NCI-H82 treated with DMSO at 0.1 percent for 48 hours (cell line): ENCODE results near the gene LRP1.

ENCODE experiments used
- DNase-seq: peaks from one replicate; lab custom pipeline; 2025; ENCODE audit not compliant: unreplicated experiment; lab: John Stamatoyannopoulos, UW

LRP1 gene

GRCh38 chr12:57247041-57247440, 118.8 kb downstream of the LRP1 start:
- DNase-seq, result no peak

DNA sequence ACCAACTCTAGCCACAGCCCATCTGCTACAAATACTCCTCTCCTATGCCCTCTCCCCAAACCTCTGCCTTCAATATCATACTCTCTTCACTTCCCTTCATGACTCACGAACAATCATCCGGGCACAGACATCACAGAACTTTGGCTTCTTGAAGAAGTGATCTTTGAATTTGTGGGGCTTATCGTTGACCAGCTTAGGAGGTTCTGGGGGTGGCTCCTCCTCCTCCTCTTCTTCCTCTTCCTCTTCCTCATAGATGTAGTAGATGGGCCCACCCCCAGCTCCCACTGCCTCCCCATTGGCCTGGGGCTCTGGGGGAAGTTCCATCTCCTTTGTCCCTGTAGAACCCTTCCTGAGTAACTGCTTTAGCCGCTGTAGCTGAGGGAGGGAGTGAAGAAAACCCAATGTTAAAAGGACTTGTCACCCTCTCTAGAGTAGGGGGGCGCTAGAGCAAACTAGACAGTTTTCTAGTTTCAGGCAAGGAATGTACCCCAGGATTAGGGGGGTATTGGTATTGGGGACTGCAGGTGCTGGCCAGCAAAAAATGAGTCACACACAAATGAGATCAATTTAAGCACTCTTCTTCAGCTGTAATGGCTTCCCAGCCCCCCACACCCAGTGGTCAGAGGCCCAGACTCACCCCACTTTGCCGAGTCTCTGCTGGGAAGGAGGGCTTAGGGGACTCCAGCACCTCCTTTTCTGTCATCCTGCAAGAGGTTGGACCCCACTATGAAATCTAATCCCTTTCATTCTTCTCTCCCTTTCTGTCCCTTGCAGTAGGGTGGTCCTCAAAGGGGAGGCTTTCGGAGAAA, 120.9 kb downstream of the LRP1 start:
- no peak for DNase-seq

DNA sequence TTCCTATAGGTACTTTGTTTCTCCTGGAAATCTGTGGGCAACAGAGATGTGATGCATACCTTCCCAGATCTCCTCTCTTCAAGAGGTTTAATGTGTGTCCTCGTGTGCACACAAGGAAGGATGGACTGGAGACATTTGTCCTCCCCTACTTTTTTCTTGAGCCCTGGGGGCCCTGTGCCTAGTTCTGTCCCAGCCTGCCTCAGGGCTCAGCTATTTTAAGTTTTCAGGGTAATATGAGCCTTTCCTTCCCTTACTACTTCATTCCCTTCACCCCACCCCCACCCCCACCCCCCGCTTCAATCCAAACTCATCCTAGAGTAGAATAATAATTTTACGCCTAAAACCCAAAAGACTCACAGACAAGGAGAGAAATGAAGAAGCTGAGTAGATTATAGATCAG, 122.3 kb downstream of the LRP1 start:
- DNase-seq, result no peak

GRCh38 chr12:57250956-57251355, 122.7 kb downstream of the LRP1 start, which contains the start of gene STAC3:
Gene STAC3 (minus strand): TSS chr12:57251187. CDS start chr12:57249636, 1,551 bp downstream.
- no peak for DNase-seq

DNA sequence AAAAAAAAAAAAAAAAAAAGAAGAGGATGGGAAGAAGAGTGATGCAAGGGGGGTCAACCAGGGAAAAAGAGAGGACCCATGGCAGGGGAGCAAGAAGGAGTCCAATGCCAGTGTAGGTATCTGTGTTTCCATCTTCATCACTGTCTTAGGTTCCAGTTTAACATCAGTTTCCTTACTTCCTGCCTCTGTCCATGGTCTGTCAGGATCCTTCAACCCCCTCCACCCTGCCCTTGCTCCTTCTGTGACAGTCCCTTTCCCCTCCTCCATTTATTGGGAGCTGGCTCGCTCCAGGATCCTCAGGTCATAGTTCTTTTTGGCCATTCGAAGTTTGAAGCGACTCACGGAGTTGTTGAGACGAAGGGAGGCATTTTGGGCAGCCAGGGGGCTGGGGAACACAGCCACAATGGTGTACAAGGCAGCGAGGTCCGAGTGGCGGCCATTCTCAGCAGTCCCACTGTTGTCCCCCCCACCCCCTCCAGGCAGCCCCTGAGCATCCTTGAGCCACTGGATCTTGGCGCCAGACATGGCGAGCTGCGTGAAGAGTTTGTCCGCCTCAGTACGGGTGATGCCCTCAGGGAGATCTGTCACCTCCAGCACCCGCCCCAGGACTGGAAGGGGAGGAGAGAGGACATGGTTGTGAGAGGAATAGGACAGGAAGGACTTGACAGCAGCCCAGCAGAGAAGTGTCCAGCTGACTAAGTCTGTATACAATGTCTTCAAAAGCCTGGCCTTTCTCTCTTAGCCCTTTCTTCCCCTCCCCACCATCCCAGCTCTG, 126.4 kb downstream of the LRP1 start:
- DNase-seq, result no peak

DNA sequence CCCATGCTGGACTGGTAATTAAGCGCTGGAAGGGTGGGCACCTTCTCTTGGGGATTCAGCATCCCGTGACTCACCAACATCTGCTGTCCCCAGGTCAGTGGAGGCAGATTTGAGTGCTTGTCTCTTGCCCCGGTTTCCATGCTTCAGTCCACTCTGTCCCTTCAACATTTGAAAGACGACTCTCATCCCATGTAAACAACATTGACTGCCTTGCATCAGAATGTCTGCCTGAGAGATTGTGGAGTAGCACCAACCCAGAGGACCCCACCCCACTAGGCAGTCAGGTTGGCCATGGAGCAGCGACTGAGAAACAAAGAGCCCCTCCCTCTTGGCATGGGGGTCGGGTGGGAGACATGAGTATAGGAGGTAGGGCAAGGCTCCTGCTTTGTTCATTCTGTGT, 127.6 kb downstream of the LRP1 start:
- DNase-seq, result no peak

GRCh38 chr12:57258977-57259970, 131.0 kb downstream of the LRP1 start:
- DNase-seq, result no peak

DNA sequence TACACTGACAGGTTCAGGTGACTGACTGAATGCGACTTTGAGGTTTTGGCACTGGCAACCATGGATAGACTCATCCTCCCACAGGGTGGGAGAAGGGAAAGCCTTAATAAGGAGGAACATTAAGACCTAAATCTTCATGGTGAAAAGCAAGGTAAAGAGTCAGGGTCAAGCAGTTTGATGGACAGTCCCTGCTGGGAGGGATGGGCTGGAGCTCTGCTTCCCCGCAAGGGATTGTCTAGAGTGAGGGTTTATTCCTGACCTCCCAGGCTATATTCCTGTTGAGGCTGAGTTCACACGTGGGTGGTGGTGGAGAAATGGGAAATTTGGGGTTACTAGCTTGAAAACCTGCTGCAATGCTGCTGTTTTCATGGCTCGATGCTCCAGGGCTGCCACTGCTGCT, 132.1 kb downstream of the LRP1 start:
- no peak for DNase-seq

DNA sequence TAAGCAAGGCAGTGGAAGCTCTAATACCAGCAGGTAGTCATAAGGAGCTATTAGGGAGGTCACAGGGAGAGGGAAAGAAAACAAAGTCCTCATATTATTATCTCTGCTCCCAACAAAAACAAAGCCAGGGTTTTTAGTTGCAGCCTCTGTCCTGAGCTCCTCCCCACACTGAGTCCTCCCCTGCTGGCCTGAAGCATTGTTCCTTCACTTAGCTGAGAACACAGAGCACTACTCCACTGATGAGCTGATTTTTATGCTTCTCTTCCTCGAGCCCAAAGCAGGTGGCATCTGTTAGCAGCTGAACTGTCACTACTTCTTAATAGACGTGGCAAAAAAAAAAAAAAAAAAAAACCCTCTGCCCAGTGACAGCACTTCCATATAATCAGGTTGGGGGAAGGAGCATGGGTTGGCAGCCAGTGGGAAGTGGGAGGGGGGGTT, 133.2 kb downstream of the LRP1 start:
- DNase-seq, result no peak

DNA sequence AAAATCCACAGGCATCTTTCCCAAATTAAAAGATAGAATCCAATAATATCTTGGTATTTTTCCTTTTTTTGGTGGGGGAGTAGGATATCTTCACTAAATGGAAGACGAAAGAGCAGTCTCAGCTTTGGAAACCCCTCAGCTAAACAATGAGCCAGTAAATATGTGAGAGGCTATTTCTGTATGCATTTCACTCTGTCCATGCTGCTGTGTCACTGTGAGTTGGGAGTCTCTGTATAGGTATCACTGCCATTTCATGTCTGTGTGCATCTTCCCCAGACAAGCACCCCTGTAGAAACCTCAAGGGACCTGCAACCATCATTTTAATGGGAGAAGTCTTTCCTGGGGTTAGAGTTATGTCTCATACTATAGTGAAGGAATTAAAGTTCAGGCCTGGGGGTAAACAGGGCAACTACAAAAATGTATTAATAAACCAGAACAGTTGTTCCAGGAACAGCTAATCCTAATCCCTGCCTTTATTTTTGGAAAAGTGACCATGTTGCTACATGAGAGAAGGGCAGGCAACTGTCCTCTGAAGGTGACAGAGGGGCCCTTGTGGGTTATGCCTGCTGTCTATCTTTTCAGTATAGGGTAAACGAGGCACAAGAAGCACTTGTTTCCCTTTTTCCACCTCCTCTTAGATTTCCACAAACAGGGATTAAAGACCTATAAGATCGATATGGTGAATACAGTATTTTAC, 134.0 kb downstream of the LRP1 start:
- no peak for DNase-seq
